ENCODE measurements around the gene PRKN.

The PRKN gene

GRCh38 chr6:161918628-161919205 is 808.8 kb downstream of the PRKN start:
- no peak for TF ChIP-seq CTCF (IDR thresholded peaks at IDR 0.05; ENCODE audit: low read depth, low read length)
- DNase-seq (ENCODE audit: extremely low read depth, low read depth): no peak

- no peak for TF ChIP-seq CTCF (IDR thresholded peaks at IDR 0.05; ENCODE audit: low read depth, low read length)
- no peak for DNase-seq (ENCODE audit: extremely low read depth, low read depth)
Measured at GRCh38 chr6:161918109-161918531, 809.4 kb downstream of the PRKN start.

GRCh38 chr6:161917645-161918044 is 809.9 kb downstream of the PRKN start:
- no peak for TF ChIP-seq CTCF (IDR thresholded peaks at IDR 0.05; ENCODE audit: low read depth, low read length)
- no peak for DNase-seq (ENCODE audit: extremely low read depth, low read depth)

- no peak for DNase-seq (ENCODE audit: extremely low read depth, low read depth)
- TF ChIP-seq CTCF (IDR thresholded peaks at IDR 0.05; ENCODE audit: low read depth, low read length): no peak
Measured at GRCh38 chr6:161915456-161915964, 812.1 kb downstream of the PRKN start.

GRCh38 chr6:161908872-161909271 is 818.7 kb downstream of the PRKN start:
- no peak for TF ChIP-seq CTCF (IDR thresholded peaks at IDR 0.05; ENCODE audit: low read depth, low read length)
- no peak for DNase-seq (ENCODE audit: extremely low read depth, low read depth)

GRCh38 chr6:161906571-161906970 is 821.0 kb downstream of the PRKN start:
- DNase-seq (ENCODE audit: extremely low read depth, low read depth): no peak
- no peak for TF ChIP-seq CTCF (IDR thresholded peaks at IDR 0.05; ENCODE audit: low read depth, low read length)

GRCh38 chr6:161903584-161904212 is 823.9 kb downstream of the PRKN start:
- no peak for DNase-seq (ENCODE audit: extremely low read depth, low read depth)
- no peak for TF ChIP-seq CTCF (IDR thresholded peaks at IDR 0.05; ENCODE audit: low read depth, low read length)

Data from AG09319 (cell line).